ENCODE data around the gene OPCML.

The OPCML gene

GRCh38 chr11:132691848-132692550 is 840.3 kb downstream of the OPCML start:
- no peak for DNase-seq

DNA sequence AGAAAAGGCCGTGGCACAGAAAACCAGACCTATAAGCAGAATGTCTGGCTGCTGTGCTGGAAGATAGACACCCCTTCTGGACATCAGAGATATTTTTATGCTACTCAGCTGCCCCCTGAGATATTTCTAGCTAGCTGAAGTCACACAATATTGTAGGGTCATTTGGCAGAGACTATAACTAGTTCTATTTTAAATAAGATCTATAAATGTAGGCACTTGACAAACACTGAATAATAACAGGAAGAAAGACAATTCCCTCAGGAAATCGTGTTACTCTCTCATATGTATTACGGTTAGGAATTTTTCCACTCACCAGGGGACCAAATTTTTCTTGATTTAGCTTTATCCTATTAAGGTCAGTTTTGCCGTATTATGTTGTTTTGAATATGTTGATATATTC is 845.4 kb downstream of the OPCML start:
- DNase-seq = no peak

DNA sequence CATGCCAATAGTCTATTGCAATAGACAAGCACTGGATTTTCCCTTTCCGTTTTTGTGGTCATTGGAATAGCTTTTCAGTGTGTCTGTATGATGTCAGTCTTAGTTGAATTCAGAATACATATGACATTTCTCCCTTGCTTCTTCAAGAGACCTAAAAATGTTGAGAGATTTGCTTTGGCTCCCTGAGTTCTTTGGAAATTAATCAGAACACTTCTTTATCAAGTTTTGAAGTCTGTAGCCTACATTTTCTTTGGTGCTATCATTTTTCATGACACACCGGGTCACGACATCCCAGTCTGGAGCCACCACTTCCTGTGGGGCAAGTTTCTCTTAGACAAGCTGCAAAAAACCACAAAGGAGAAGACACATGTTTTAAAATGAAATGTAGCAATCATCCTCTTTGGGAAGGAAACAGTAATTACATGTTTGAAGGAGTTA is 847.1 kb downstream of the OPCML start:
- no peak for DNase-seq

DNA sequence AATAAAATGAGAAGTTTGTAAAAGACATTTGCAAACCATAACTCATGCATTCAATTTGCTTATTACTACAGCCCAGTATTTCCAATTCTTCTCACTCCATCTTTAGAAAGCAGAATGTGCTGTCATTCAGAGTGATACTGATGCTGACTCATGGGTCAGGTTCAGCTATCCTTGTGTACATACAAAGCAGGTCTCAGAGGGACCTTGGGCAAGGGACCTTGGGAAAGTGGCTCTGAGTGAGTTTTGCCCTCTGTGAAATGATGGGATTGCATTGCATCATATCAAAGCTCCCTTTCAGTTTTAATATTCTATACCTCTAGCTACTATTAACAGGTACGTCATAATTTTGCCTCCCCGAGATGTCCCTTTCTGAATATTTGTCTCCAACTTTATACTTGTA is 848.7 kb downstream of the OPCML start:
- DNase-seq = no peak

- no peak for DNase-seq
Observed at GRCh38 chr11:132681971-132682370, 850.3 kb downstream of the OPCML start.

DNA sequence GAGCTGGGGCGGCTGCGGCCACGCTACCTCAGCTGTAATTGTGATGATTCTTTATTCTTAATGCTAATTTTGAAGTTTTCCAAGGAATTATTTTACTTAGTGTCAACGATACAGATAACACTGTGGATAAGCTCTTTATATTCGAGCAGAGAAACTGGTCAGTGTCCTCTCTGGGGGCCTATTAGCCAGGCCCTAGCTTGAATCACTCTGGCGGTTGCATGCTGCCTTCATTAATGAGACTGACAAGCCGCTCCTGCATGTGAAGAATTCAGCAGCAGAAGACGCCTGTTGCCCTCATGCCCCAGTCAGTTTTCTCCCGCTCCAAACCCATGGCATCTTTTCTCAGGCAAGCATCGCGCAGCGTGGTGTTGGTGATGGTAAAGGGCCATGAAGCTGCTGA is 851.7 kb downstream of the OPCML start:
- DNase-seq = no peak

GRCh38 chr11:132674151-132674550 is 858.1 kb downstream of the OPCML start:
- DNase-seq = no peak

- no peak for DNase-seq
Observed at GRCh38 chr11:132671851-132672370, 860.4 kb downstream of the OPCML start.

DNA sequence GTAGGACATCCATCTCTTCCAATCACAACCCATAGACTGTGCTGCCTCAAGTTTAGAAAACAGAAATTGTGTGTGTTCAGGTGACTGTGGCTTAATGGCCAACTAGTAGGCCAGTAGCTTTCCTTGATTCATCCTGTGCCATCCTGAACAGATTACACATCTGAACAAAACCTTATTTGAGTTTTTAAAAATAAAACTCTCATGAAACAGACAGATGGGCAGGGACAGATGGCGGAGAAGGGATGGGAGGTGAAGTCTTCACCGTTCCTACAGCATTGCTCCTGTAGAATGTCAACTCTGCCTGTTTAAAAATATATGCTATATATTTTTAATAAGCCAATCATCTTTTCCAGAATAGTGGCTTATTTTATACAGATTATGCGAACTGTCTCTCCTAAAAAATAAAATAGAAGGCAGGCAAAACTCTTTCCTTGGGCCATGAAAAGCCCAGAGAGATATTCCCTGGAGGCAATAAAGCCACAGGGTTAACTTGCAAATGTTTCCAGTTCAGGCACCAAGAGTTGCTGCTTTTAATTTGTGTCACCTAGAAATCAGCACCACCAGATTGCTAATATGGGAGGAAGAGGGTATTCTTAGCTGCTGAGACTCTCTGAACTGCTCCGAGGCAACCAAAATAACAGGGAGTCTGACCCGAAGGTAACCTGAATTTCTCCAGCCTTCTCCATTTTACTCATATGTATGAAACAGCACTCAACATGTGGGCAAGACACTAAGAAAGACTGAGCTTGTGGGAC is 861.2 kb downstream of the OPCML start:
- no peak for DNase-seq

DNA sequence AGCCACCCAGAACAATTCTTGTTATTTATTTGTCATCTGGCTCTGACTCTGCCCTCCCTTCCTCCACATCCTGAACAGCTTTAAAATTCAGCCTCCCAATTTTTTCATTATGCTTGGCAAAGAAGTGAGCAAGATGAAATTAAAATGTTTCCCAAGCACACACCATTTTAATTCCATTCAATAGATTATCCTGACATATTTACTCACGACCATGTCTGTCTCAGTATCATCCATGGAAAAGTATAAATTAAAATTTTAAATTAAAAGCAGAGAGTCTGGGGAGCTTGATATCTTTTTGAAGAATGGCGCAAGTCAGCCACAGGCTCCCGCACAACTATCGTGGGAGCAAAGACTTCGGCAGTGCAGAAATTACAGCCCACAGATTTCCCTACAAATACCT is 862.4 kb downstream of the OPCML start:
- no peak for DNase-seq

DNA sequence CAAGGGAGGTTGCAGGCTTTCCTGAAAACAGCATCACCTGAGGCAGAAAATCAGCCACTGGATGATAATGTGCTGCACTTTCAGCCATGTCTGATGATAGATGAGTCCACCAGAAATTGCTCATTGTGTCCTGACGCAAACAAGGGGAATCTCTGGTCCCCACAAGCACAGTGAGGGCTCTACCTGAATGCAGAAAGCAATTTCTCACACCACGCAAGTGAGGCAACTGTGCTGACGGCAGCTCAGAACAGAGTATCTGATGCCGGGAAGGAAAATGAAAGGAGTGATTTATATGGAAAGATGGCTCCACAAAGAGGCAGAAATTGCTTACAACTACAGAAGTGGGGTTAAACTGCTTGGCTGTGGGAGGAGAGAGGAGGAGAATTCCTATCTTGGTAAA is 867.1 kb downstream of the OPCML start:
- DNase-seq = no peak

DNA sequence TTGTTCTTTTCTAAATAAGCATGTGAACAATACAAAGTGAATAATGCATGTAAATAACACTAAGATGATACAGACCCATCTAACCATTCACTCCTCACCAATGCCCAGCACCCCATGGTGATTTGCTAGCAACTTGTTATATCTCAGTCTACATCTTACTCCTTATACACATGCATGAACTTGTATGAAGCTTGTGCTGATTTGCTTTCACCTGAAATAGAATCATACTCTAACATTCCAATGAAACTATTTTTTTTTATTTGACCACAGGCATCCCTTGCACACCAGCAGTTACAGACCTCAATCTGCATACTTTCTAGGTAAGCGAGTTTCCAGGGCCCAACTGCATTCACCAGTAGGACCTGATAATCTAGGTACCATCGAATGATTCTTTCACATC is 873.6 kb downstream of the OPCML start:
- no peak for DNase-seq

- no peak for DNase-seq
Observed at GRCh38 chr11:132658004-132658403, 874.3 kb downstream of the OPCML start.

DNA sequence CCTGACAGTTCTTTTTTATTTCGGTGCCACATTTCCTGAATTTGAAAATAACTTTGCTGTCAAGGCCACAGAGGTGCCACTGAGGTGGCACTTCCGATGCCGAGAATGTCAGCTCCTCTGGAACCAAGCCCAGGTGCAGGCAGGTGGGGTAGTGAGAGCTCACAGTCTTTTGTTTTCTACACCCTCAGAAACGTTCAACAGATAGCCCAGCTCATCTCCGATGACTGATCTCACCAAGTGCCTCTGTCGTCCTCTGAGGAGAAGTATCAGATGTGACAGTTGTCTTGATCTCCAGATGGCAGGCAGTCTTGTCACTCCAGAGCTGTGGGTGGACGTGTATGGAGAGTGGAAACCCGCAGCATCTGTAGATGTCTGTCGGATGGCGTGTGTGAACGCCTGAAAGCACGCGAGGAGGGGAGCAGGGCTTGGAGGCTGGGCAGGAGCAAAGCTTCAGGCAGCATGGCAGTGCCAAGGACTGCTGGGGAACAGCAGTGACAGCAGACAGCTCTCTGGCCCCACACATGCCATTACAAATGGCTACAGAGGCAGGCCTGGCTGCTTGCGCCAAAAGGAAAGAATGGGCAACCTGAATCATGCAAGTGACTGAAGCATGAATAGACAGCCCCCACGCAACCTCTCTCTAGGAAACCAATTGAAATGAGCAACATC is 877.0 kb downstream of the OPCML start:
- DNase-seq = no peak

GRCh38 chr11:132653237-132653636 is 879.1 kb downstream of the OPCML start:
- DNase-seq = no peak

DNA sequence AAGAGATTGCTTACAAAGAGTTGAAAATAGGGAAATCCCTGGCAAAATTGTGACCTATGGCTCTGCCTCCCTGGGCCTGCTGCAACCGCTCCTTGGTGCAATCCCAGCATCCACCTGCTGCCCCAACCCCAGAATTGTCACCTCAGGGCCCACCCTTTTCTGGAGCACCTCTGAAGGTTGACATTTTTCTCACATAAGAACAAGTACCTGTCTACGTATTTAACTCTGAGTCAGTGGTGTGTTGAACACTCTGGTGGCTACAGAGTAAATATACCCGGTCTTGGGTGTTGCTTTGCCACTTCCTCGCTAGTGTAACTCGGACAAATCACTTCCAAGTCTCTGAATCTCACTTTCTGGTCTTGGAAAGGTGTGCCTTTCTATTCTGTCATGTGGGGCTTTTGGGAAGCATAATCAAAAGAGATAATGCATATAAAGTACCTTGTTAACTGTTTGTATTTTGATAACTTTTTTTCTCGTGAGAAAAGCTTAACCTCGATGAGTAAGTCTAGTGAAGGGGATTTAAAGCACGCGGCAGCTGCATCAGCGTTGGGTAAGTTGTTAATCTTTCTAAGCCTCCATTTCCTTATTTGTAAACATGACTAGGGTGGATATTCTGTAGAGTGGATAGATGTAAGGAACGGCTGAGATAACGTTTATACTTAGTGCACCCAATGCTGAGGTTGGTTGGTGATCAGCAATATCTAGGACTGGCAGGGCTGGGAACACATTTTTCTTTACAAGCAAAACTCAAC is 881.2 kb downstream of the OPCML start:
- DNase-seq = no peak

GRCh38 chr11:132649277-132649676 is 883.0 kb downstream of the OPCML start:
- no peak for DNase-seq

GRCh38 chr11:132648851-132649250 is 883.5 kb downstream of the OPCML start:
- DNase-seq = no peak

GRCh38 chr11:132646890-132647289 is 885.4 kb downstream of the OPCML start:
- no peak for DNase-seq

DNA sequence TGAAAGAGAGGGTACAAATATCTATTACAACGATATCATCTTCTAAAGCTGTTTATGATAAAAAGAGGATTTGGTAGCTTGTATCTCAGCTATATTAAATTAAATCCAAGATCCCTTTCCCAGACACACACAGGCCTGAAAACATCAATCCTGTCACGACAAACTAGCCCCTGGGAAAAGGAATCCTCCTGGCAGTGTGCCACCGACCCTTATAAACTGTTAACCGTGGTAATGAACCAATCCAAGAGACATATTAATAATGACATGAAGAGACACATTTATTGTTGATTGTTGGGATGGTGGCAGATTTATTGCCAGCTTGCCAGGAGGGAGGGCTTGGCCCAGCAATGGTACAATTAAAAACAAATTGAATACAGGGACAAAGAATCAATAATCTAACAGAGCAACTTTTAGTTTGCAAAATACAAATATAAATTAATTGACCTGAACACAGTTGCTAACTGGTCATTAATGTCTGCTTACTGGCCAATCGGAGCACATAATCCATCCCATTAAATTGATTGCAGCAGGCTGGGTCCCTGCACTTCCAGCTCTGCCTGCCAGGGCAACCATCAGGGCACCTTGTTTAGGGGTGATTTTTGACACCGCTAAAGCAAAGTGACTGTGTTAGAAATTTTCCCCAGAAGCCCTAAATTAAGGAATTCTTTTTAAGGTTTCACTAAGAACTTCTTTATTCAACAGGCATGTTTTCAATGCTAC is 887.6 kb downstream of the OPCML start:
- no peak for DNase-seq

DNA sequence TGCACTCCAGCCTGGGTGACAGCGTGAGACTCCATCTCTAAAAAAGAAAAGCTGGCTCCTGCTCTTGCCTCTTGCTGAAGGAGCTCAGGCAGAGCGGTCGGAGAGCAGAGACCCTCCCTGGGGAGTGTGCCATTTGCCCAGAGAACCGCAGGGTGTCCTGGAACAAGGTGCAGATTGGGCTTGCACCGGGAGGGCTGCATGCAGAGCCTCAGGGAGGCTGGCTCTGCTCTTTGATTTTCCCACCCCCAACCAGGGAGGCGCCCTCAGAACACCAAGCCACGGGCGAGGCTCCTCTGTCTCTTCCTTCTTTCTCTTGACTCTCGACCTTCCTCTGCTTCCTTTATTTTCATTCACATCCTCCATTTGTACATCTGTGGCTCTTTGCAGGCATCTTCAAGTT is 889.1 kb downstream of the OPCML start:
- no peak for DNase-seq

GRCh38 chr11:132640952-132641351 is 891.3 kb downstream of the OPCML start:
- no peak for DNase-seq

All from inflammatory macrophage treated with lipopolysaccharide for 1 hour (primary cell).